BLaER1 treated with 17β-estradiol and CSF1 and Interleukin-3, amounts not matched to agents 10 nM and 100 nM (cell line): ENCODE results near the gene RGS6.

ENCODE experiments used
- H3K27ac ChIP-seq, 11 experiments: shearing (Covaris generic); formaldehyde crosslinking; 2 replicates each; pipeline ENCODE4 v1.8.1; 2022
- H3K27me3 ChIP-seq, 11 experiments: shearing (Covaris generic); formaldehyde crosslinking; 2 replicates each; pipeline ENCODE4 v1.8.1; 2022
- H3K36me3 ChIP-seq, 11 experiments: shearing (Covaris generic); formaldehyde crosslinking; 2 replicates each; pipeline ENCODE4 v1.8.1; 2022
- H3K4me1 ChIP-seq, 10 experiments: shearing (Covaris generic); formaldehyde crosslinking; 2 replicates each; pipeline ENCODE4 v1.8.1; 2022
- H3K4me2 ChIP-seq, 11 experiments: shearing (Covaris generic); formaldehyde crosslinking; 2 replicates each; pipeline ENCODE4 v1.8.1; 2022
- H3K4me3 ChIP-seq, 10 experiments: shearing (Covaris generic); formaldehyde crosslinking; 2 replicates each; pipeline ENCODE4 v1.8.1; 2022
- H3K9ac ChIP-seq, 11 experiments: shearing (Covaris generic); formaldehyde crosslinking; 2 replicates each; pipeline ENCODE4 v1.8.1; 2022
- H3K9me3 ChIP-seq, 11 experiments: shearing (Covaris generic); formaldehyde crosslinking; replicated peaks in 1 of 11; 2 replicates each; pipeline ENCODE4 v1.8.1; 2022
- H4K20me1 ChIP-seq, 11 experiments: shearing (Covaris generic); formaldehyde crosslinking; 2 replicates each; pipeline ENCODE4 v1.8.1; 2022
- Cebpa-rat ChIP-seq, 11 experiments: shearing (Covaris generic); IDR thresholded peaks; 2 replicates each; pipeline ENCODE4 v1.8.1; 2022

Gene RGS6

GRCh38 chr14:72172597-72172996, 240.4 kb downstream of the RGS6 start:
- peaks cover 0 to 24% (median 18%) of the 10 kb centered on the region in 10 experiments; a peak in 15 of 20 replicates for H3K4me1 ChIP-seq
- no peak overlapping the region for H3K27ac ChIP-seq
- TF ChIP-seq Cebpa-rat (IDR thresholded peaks at IDR 0.05), result no peak
- H3K9me3 ChIP-seq, result peaks cover 0 to 18% (median 6%) of the 10 kb centered on the region in 11 experiments; a peak in 12 of 22 replicates
- no peak overlapping the region for H3K4me3 ChIP-seq
- H4K20me1 ChIP-seq, result no peaks in the 10 kb centered on the region
- H3K4me2 ChIP-seq, result no peak overlapping the region
- H3K9ac ChIP-seq, result no peak overlapping the region
- H3K36me3 ChIP-seq, result no peaks in the 10 kb centered on the region
- no peaks in the 10 kb centered on the region for H3K27me3 ChIP-seq

- Histone ChIP-seq H3K27ac (no peak overlapping the region), H3K4me1 (peaks cover 0 to 21% (median 18%) of the 10 kb centered on the region in 10 experiments; a peak in 15 of 20 replicates), H3K27me3 (no peaks in the 10 kb centered on the region)
Measured at GRCh38 chr14:72173038-72173720, 240.9 kb downstream of the RGS6 start.

GRCh38 chr14:72177251-72177650, 245.0 kb downstream of the RGS6 start:
- Histone ChIP-seq H3K27ac (no peak overlapping the region), H3K9me3 (peaks cover 0 to 11% (median 7%) of the 10 kb centered on the region in 11 experiments; a peak in 11 of 22 replicates), H3K36me3 (no peaks in the 10 kb centered on the region), H3K4me3 (no peak overlapping the region), H3K4me1 (no peaks in the 10 kb centered on the region), H3K4me2 (no peak overlapping the region), H3K9ac (no peak overlapping the region), H4K20me1 (no peaks in the 10 kb centered on the region), H3K27me3 (no peaks in the 10 kb centered on the region)
- TF ChIP-seq Cebpa-rat (IDR thresholded peaks at IDR 0.05), result no peak

More at GRCh38 chr14:72173038-72173720, 240.9 kb downstream of the RGS6 start:
- no peak for TF ChIP-seq Cebpa-rat (IDR thresholded peaks at IDR 0.05)
- no peaks in the 10 kb centered on the region for H3K36me3 ChIP-seq
- H3K4me3 ChIP-seq, result no peak overlapping the region
- H4K20me1 ChIP-seq, result no peaks in the 10 kb centered on the region
- no peak overlapping the region for H3K4me2 ChIP-seq
- H3K9ac ChIP-seq, result no peak overlapping the region
- H3K9me3 ChIP-seq, result peaks cover 0 to 12% (median 5%) of the 10 kb centered on the region in 11 experiments; a peak in 11 of 22 replicates

GRCh38 chr14:72178517-72178916, 246.3 kb downstream of the RGS6 start:
- Histone ChIP-seq H3K9me3 (peaks cover 0 to 11% (median 7%) of the 10 kb centered on the region in 11 experiments; a peak in 11 of 22 replicates), H4K20me1 (no peaks in the 10 kb centered on the region), H3K4me2 (no peak overlapping the region), H3K9ac (no peak overlapping the region), H3K27ac (no peak overlapping the region), H3K36me3 (no peaks in the 10 kb centered on the region), H3K4me3 (no peak overlapping the region), H3K27me3 (no peaks in the 10 kb centered on the region), H3K4me1 (no peaks in the 10 kb centered on the region)
- no peak for TF ChIP-seq Cebpa-rat (IDR thresholded peaks at IDR 0.05)

GRCh38 chr14:72182708-72183432, 250.6 kb downstream of the RGS6 start:
- no peak overlapping the region for H3K9ac ChIP-seq
- no peaks in the 10 kb centered on the region for H3K36me3 ChIP-seq
- no peak overlapping the region for H3K4me3 ChIP-seq
- H3K4me2 ChIP-seq, result no peak overlapping the region
- no peaks in the 10 kb centered on the region for H3K4me1 ChIP-seq
- no peaks in the 10 kb centered on the region for H4K20me1 ChIP-seq
- peaks cover 0 to 11% (median 7%) of the 10 kb centered on the region in 11 experiments; a peak in 11 of 22 replicates for H3K9me3 ChIP-seq
- no peak for TF ChIP-seq Cebpa-rat (IDR thresholded peaks at IDR 0.05)
- H3K27ac ChIP-seq, result no peak overlapping the region
- H3K27me3 ChIP-seq, result no peaks in the 10 kb centered on the region

- Histone ChIP-seq H3K27me3 (no peaks in the 10 kb centered on the region), H3K4me3 (no peak overlapping the region), H3K9me3 (peaks cover 0 to 11% (median 7%) of the 10 kb centered on the region in 11 experiments; a peak in 11 of 22 replicates), H3K4me2 (no peak overlapping the region), H4K20me1 (no peaks in the 10 kb centered on the region), H3K27ac (no peak overlapping the region), H3K9ac (no peak overlapping the region), H3K4me1 (no peaks in the 10 kb centered on the region), H3K36me3 (no peaks in the 10 kb centered on the region)
- no peak for TF ChIP-seq Cebpa-rat (IDR thresholded peaks at IDR 0.05)
Measured at GRCh38 chr14:72183631-72184030, 251.4 kb downstream of the RGS6 start.

GRCh38 chr14:72186523-72186922, 254.3 kb downstream of the RGS6 start:
- Histone ChIP-seq H3K36me3 (no peaks in the 10 kb centered on the region), H4K20me1 (no peaks in the 10 kb centered on the region), H3K27ac (no peak overlapping the region), H3K9me3 (peaks cover 0 to 6% (median 2%) of the 10 kb centered on the region in 11 experiments; a peak in 8 of 22 replicates), H3K4me3 (no peak overlapping the region), H3K4me1 (no peaks in the 10 kb centered on the region), H3K4me2 (no peak overlapping the region), H3K27me3 (no peaks in the 10 kb centered on the region), H3K9ac (no peak overlapping the region)
- no peak for TF ChIP-seq Cebpa-rat (IDR thresholded peaks at IDR 0.05)

GRCh38 chr14:72196237-72197015, 264.2 kb downstream of the RGS6 start:
- Histone ChIP-seq H3K9me3 (peaks cover 0 to 11% (median 7%) of the 10 kb centered on the region in 11 experiments; a peak in 11 of 22 replicates), H3K4me3 (no peak overlapping the region), H3K4me1 (peaks cover 0 to 6% (median 0%) of the 10 kb centered on the region in 10 experiments; a peak in 2 of 20 replicates), H4K20me1 (no peaks in the 10 kb centered on the region), H3K27me3 (no peaks in the 10 kb centered on the region), H3K36me3 (no peaks in the 10 kb centered on the region), H3K27ac (no peak overlapping the region), H3K9ac (no peak overlapping the region), H3K4me2 (no peak overlapping the region)
- TF ChIP-seq Cebpa-rat (IDR thresholded peaks at IDR 0.05), result no peak

GRCh38 chr14:72201645-72202044, 269.4 kb downstream of the RGS6 start:
- no peaks in the 10 kb centered on the region for H3K27me3 ChIP-seq
- H3K4me1 ChIP-seq, result peaks cover 0 to 25% (median 11%) of the 10 kb centered on the region in 10 experiments; a peak in 14 of 20 replicates
- no peak overlapping the region for H3K9ac ChIP-seq
- H3K4me2 ChIP-seq, result peak overlapping the region in 1 of 11 experiments; percentile 60; a peak in 1 of 22 replicates
- H3K4me3 ChIP-seq, result no peak overlapping the region
- peaks cover 8 to 29% (median 20%) of the 10 kb centered on the region in 11 experiments; a peak in 18 of 22 replicates for H3K9me3 ChIP-seq
- H3K27ac ChIP-seq, result no peak overlapping the region
- no peaks in the 10 kb centered on the region for H4K20me1 ChIP-seq
- no peak for TF ChIP-seq Cebpa-rat (IDR thresholded peaks at IDR 0.05)
- H3K36me3 ChIP-seq, result no peaks in the 10 kb centered on the region
